HepG2 (cell line): ENCODE results near the gene CDK14. TPM values are rescaled to one million over a fixed set of nuclear protein-coding genes. Genes with fewer than 3 reads are reported as not detected.

Experiments used
- ATAC-seq: fragments of 200-7000 bp; cut with Tn5 transposase; 3 replicates; pipeline ENCODE4 v1.9.1; 2020; ENCODE audit warnings: mild to moderate bottlenecking, moderate library complexity
- BruUV-seq: library from RNA; stranded (reverse); fragments of 400-500 nt; replicated peaks from 2 replicates; lab custom pipeline; 2021; lab: Mats Ljungman, UMichigan
- CTCF ChIA-PET: fragments of 300-600 bp; formaldehyde crosslinking; extraction: SDS; loops from one replicate; lab custom pipeline; 2021; ENCODE audit warnings: low total read pairs, inconsistent platforms, low intra/inter-chr PET ratio; lab: Yijun Ruan, JAX
- POLR2A ChIA-PET: fragments of 350-600 bp; sonication (Branson Sonifier 250); formaldehyde crosslinking; loops from one replicate; lab custom pipeline; 2020; ENCODE audit warnings: antibody characterized with exemption, inconsistent platforms; lab: Yijun Ruan, JAX
- DNase-seq: peaks from one replicate; pipeline ENCODE4 v3.0.0-alpha.2; 2015; ENCODE audit warnings: low spot score
- FAIRE-seq: peaks from 3 replicates; lab custom pipeline; 2011; peaks lifted over from hg19 to GRCh38; lab: Jason Lieb, UNC
- H2AFZ ChIP-seq: one replicate; pipeline ENCODE4 v1.6.1; 2011; ENCODE audit warnings: low read length, inconsistent platforms
- H3K27ac ChIP-seq: fragments of 300-600 bp; 3 replicates; pipeline ENCODE4 v1.8.0; 2011; ENCODE audit warnings: mixed run types, mild to moderate bottlenecking, mixed read lengths, low read length, inconsistent platforms; ENCODE audit not compliant: insufficient read depth; ENCODE audit errors: extremely low read length
- H3K27me3 ChIP-seq, 2 experiments: fragments of 200-600 bp in 1 of 2; 2 replicates in 1 of 2; 3 replicates in 1 of 2; pipeline versions ENCODE4 v1.6.0 to v1.8.0; 2011; ENCODE audit warnings: low read length in 2 of 2, mild to moderate bottlenecking in 2 of 2, moderate library complexity in 2 of 2, inconsistent platforms in 1 of 2; ENCODE audit not compliant: insufficient read depth in 2 of 2, control insufficient read depth in 1 of 2
- H3K36me3 ChIP-seq, 2 experiments: fragments of 200-600 bp in 1 of 2; replicated peaks in 1 of 2; 2 replicates in 1 of 2; 3 replicates in 1 of 2; pipeline versions ENCODE4 v1.5.1 to v1.8.0; 2011; ENCODE audit warnings: low read length in 2 of 2, inconsistent platforms in 1 of 2; ENCODE audit not compliant: insufficient read depth in 2 of 2, control insufficient read depth in 1 of 2
- H3K4me1 ChIP-seq: 2 replicates; pipeline ENCODE4 v1.5.1; 2012; ENCODE audit warnings: low read length, inconsistent platforms; ENCODE audit not compliant: insufficient read depth
- H3K4me2 ChIP-seq: 2 replicates; pipeline ENCODE4 v1.6.0; 2011; ENCODE audit warnings: low read depth, low read length, inconsistent platforms
- H3K4me3 ChIP-seq, 3 experiments: fragments of 200-600 bp in 1 of 3; sonication (generic), shearing (Covaris generic) in 1 of 3; replicated peaks in 1 of 3; 2 replicates each; pipeline ENCODE4 v1.5.1; 2011 to 2016; ENCODE audit warnings: low read length in 3 of 3, inconsistent platforms in 2 of 3, low read depth in 2 of 3, mild to moderate bottlenecking in 2 of 3, control low read depth in 1 of 3, mixed read lengths in 1 of 3; ENCODE audit not compliant: insufficient read depth in 1 of 3
- H3K79me2 ChIP-seq: one replicate; pipeline ENCODE4 v1.6.1; 2011; ENCODE audit warnings: low read length, inconsistent platforms; ENCODE audit not compliant: insufficient read depth
- H3K9ac ChIP-seq: 2 replicates; pipeline ENCODE4 v1.6.0; 2011; ENCODE audit warnings: mild to moderate bottlenecking, low read depth, low read length, inconsistent platforms; ENCODE audit not compliant: insufficient read depth
- H3K9me3 ChIP-seq: 2 replicates; pipeline ENCODE4 v1.5.1; 2012; ENCODE audit warnings: mild to moderate bottlenecking, low read length
- H4K20me1 ChIP-seq: 2 replicates; pipeline ENCODE4 v1.6.0; 2011; ENCODE audit warnings: inconsistent platforms, mild to moderate bottlenecking, low read length, moderate library complexity; ENCODE audit not compliant: insufficient read depth
- ARID4A ChIP-seq: sonication (generic); formaldehyde crosslinking; IDR thresholded peaks from 2 replicates; pipeline ENCODE4 v1.5.0; 2020; ENCODE audit warnings: mild to moderate bottlenecking, missing genetic modification reagents, borderline replicate concordance
- BRD4 ChIP-seq: sonication (generic); formaldehyde crosslinking; IDR thresholded peaks from 2 replicates; pipeline ENCODE4 v1.4.0; 2020; ENCODE audit warnings: missing genetic modification reagents
- EZH2 ChIP-seq: conservative IDR thresholded peaks from 2 replicates; pipeline ENCODE4 v1.6.1; 2012; ENCODE audit warnings: mild to moderate bottlenecking, low read depth, low read length, moderate library complexity
- KLF12 ChIP-seq: sonication (generic); formaldehyde crosslinking; IDR thresholded peaks from 2 replicates; pipeline ENCODE4 v1.4.0; 2020; ENCODE audit warnings: missing genetic modification reagents, borderline replicate concordance
- NFIC ChIP-seq: IDR thresholded peaks from 2 replicates; pipeline ENCODE4 v1.6.1; 2012; ENCODE audit warnings: mild to moderate bottlenecking, low read length, inconsistent platforms
- PAX8 ChIP-seq: sonication (generic); formaldehyde crosslinking; IDR thresholded peaks from 2 replicates; pipeline ENCODE4 v1.8.0; 2022; ENCODE audit warnings: mild to moderate bottlenecking, missing genetic modification reagents, borderline replicate concordance
- POLR2G ChIP-seq: fragments of 200-400 bp; formaldehyde crosslinking; IDR thresholded peaks from 2 replicates; pipeline ENCODE4 v1.6.1; 2018; ENCODE audit warnings: mild to moderate bottlenecking, low read depth, low read length, moderate library complexity
- ZNF235 ChIP-seq: sonication (generic); formaldehyde crosslinking; IDR thresholded peaks from 2 replicates; pipeline ENCODE4 v1.8.1; 2023; ENCODE audit warnings: mild to moderate bottlenecking, missing genetic modification reagents, borderline replicate concordance
- ZNF788 ChIP-seq: sonication (generic); formaldehyde crosslinking; IDR thresholded peaks from 2 replicates; pipeline ENCODE4 v1.5.0; 2020; ENCODE audit warnings: mild to moderate bottlenecking, missing genetic modification reagents, borderline replicate concordance
- WGBS: methylation state at CpG from one replicate; pipeline ENCODE4 v1.1.6; 2017; ENCODE audit warnings: low lambda C conversion rate; 5-methylcytosine and 5-hydroxymethylcytosine counted together
- in situ Hi-C: cut with HindIII; loops from 2 replicates; pipeline ENCODE4 v1.10.0; 2017; ENCODE audit warnings: low pct_unique_long_range_greater_than_20kb; ENCODE audit not compliant: extremely low pct_ligation_motif_present
- intact Hi-C: fragments of 100-400 bp; cut with micrococcal nuclease; formaldehyde crosslinking; loops from one replicate; pipeline ENCODE4 v1.10.0; 2022; ENCODE audit not compliant: unreplicated experiment
- polyA plus RNA-seq, 8 experiments: library from polyadenylated mRNA; depleted of rRNA in 3 of 8; stranded (reverse) in 7 of 8; unstranded in 1 of 8; fragments of >200 nt; fragmentation: Illumina TruSeq in 4 of 8; extraction: Trizol in 4 of 8; gene quantifications; 2 replicates each; pipeline versions ENCODE4 v1.2.1 to v1.2.3, GENCODE V29; 2011 to 2016; ENCODE audit warnings: low read depth in 4 of 8, missing spikeins in 1 of 8, mixed read lengths in 1 of 8; ENCODE audit not compliant: insufficient read depth in 1 of 8
- total RNA-seq, 5 experiments: library from RNA; depleted of rRNA; stranded (reverse); fragments of >200 nt; fragmentation: Illumina TruSeq; extraction: Trizol; gene quantifications; 2 replicates each; pipeline ENCODE4 v1.2.3, GENCODE V29; 2016; ENCODE audit warnings: low read depth in 1 of 5

The CDK14 gene
- total and polyA plus RNA-seq, 2 of the 13 experiments (the other 11 are each of a cell fraction or from before 2014, with no cell fraction given), result 0.26 to 0.71 TPM

GRCh38 chr7:90607196-90607595, 11.1 kb downstream of the CDK14 start:
- TF ChIP-seq ZNF235 (no peak), ZNF788 (CRISPR knock-in tag) (no peak), ARID4A (CRISPR knock-in tag) (no peak), KLF12 (CRISPR knock-in tag) (no peak), NFIC (no peak), POLR2G (no peak), BRD4 (no peak), PAX8 (CRISPR knock-in tag) (no peak), EZH2 (no peak)
- in situ Hi-C loops (no loop called here), intact Hi-C loops (no loop called here)
- DNase-seq (no peak), ATAC-seq (no peak), FAIRE-seq (no peak)
- no peaks in the 10 kb centered on the region for H3K36me3 ChIP-seq
- 84% methylated on average over 1 of the region's 1 CpG for WGBS
- H3K4me1 ChIP-seq, result no peaks in the 10 kb centered on the region
- H3K4me3 ChIP-seq, result no peak overlapping the region
- H2AFZ ChIP-seq, result no peak overlapping the region
- no peak overlapping the region for H3K9ac ChIP-seq
- no peak overlapping the region for H3K4me2 ChIP-seq
- H3K27me3 ChIP-seq, result no peaks in the 10 kb centered on the region
- CTCF ChIA-PET, result no interaction called here
- POLR2A ChIA-PET, result no interaction called here
- no TSS peak for BruUV-seq
- H3K9me3 ChIP-seq, result no peaks in the 10 kb centered on the region
- no peaks in the 10 kb centered on the region for H3K79me2 ChIP-seq
- H4K20me1 ChIP-seq, result no peaks in the 10 kb centered on the region
- no peak overlapping the region for H3K27ac ChIP-seq
